Gastrocnemius medialis (tissue), 4 donors: ENCODE measurements around the gene RASA3. TPM values are rescaled to one million over a fixed set of nuclear protein-coding genes. Genes with fewer than 3 reads are reported as not detected.

Source experiments
- ATAC-seq, 2 donors: fragments of 150-250 bp; one replicate each; pipeline ENCODE4 v1.9.1; 2016
- DNase-seq, 2 donors: peaks; one replicate each; pipeline ENCODE4 v3.0.0-alpha.2; 2019
- H3K27ac ChIP-seq, 4 donors: fragments of 200-600 bp; sonication (generic); 1 replicate in 1 of 4; 2 replicates in 3 of 4; pipeline ENCODE4 v1.5.1; 2016 to 2018; ENCODE audit warnings: mild to moderate bottlenecking in 2 of 4, moderate library complexity in 1 of 4
- H3K27me3 ChIP-seq, 3 donors: fragments of 200-600 bp; sonication (generic) in 2 of 3; 1 replicate in 1 of 3; 2 replicates in 2 of 3; pipeline versions ENCODE4 v1.5.1 to v1.6.0; 2016 to 2019; ENCODE audit warnings: mild to moderate bottlenecking in 1 of 3, moderate library complexity in 1 of 3
- H3K36me3 ChIP-seq, 2 donors: fragments of 200-600 bp; sonication (generic) in 1 of 2; one replicate each; pipeline ENCODE4 v1.5.1; 2017 to 2018
- H3K4me1 ChIP-seq, 2 donors: fragments of 200-600 bp; sonication (generic) in 1 of 2; one replicate each; pipeline ENCODE4 v1.5.1; 2016 to 2017; ENCODE audit warnings: mild to moderate bottlenecking in 2 of 2
- H3K4me3 ChIP-seq, 4 donors: fragments of 200-600 bp; sonication (generic) in 3 of 4; 1 replicate in 1 of 4; 2 replicates in 3 of 4; pipeline ENCODE4 v1.5.1; 2016 to 2019; ENCODE audit warnings: mild to moderate bottlenecking in 2 of 4
- H3K9me3 ChIP-seq, 3 donors: fragments of 200-600 bp; sonication (generic) in 2 of 3; 1 replicate in 1 of 3; 2 replicates in 2 of 3; pipeline ENCODE4 v1.5.1; 2016 to 2019
- POLR2A ChIP-seq, 2 donors: fragments of 450-650 bp; IDR thresholded peaks; one replicate each; pipeline ENCODE4 v1.6.1; 2017; ENCODE audit warnings: antibody characterized with exemption in 2 of 2, mild to moderate bottlenecking in 2 of 2, moderate library complexity in 2 of 2
- in situ Hi-C, 4 donors: fragments of 200-750 bp; cut with MboI; loops; one replicate each; pipeline versions ENCODE4 v1.15.0 to v1.8.0; 2017; ENCODE audit warnings: low sequenced_read_pairs in 4 of 4
- intact Hi-C: fragments of 100-400 bp; cut with DNase I; formaldehyde crosslinking; loops from one replicate; pipeline ENCODE4 v1.15.1; 2023; ENCODE audit warnings: low total_unique reads
- total RNA-seq, 4 donors: library from RNA; depleted of rRNA; stranded (reverse); fragments of >200 nt; gene quantifications; one replicate each; pipeline versions ENCODE4 v1.1.0 to v1.2.3, GENCODE V29; 2016
- TF ChIP-seq, protein P1 (sequence below), 5 experiments: fragments of 450-650 bp in 3 of 5; fragments of 200-600 bp in 2 of 5; sonication (generic) in 2 of 5; IDR thresholded peaks in 4 of 5; conservative IDR thresholded peaks in 1 of 5; 1 replicate in 4 of 5; 2 replicates in 1 of 5; pipeline ENCODE4 v1.5.1; 2016 to 2019; ENCODE audit warnings: antibody characterized with exemption in 5 of 5, mild to moderate bottlenecking in 3 of 5, moderate library complexity in 3 of 5

Gene RASA3
- total RNA-seq, 4 donors from 2014 or later = 3.4 to 22.2 (median 10.8) TPM

DNA sequence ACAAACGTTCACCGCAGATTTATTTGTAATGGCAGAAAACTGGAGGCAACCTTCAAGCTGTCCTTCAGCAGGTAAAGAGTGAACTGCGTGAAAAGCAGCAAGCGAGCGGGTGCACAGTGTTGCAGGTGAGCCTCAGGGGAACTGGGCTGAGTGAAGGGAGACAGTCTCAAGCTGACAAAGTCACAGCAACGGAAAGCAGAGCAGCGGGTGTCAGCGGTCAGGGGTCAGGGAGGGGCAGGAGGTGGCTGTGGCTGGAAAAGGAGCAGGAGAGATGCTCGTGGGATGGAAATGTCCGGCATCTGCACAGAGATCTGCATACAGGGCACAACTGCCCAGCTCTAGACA, 8.5 kb upstream of the RASA3 start:
- intact Hi-C loops = no loop called here

DNA sequence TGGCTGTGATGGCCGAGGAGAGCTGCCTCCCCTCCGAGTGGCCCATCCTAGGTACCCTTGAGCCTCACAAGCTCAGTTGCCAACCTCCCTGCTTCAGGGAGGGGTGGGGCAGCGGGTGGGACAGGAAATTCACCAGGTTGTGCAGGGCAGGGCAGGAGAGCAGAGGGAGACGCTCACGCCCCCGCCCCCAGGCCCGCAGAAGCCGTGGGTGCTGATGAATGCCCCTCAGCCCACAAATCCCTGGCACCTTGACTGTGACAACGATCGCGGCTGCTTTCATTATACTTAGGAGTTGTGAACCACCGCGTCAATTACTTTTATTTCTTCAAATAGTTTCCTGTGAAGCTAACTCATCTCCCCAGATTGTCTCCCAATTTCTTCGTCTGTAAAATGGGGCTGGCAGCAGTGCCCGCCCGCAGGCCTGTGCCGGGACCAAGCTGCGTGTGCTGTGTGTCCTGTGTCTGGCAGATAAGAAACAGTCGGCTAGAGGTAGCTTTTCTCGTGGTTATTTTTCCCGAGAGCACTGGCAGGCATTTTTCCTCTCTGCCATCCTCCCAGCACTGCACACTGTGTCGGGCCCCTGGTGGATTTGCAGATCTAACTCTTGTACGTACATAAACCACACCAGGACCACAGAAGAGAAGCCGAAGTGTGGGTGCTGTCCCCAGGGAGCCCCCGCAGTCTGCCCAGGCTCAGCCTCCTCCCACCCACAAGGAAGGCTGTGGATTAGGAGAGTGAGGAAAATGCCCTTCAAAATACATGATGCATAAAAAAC, 7.9 kb upstream of the RASA3 start:
- TF ChIP-seq, protein P1, sequence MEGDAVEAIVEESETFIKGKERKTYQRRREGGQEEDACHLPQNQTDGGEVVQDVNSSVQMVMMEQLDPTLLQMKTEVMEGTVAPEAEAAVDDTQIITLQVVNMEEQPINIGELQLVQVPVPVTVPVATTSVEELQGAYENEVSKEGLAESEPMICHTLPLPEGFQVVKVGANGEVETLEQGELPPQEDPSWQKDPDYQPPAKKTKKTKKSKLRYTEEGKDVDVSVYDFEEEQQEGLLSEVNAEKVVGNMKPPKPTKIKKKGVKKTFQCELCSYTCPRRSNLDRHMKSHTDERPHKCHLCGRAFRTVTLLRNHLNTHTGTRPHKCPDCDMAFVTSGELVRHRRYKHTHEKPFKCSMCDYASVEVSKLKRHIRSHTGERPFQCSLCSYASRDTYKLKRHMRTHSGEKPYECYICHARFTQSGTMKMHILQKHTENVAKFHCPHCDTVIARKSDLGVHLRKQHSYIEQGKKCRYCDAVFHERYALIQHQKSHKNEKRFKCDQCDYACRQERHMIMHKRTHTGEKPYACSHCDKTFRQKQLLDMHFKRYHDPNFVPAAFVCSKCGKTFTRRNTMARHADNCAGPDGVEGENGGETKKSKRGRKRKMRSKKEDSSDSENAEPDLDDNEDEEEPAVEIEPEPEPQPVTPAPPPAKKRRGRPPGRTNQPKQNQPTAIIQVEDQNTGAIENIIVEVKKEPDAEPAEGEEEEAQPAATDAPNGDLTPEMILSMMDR (IDR thresholded peaks at IDR 0.05 in 4 of 5, conservative IDR thresholded peaks at IDR 0.05 in 1 of 5) = no peak
- no peak for TF ChIP-seq POLR2A (IDR thresholded peaks at IDR 0.05)
- in situ Hi-C loops (no loop called here), intact Hi-C loops (no loop called here)
- H3K27ac ChIP-seq = no peak overlapping the region
- no peak overlapping the region for H3K4me3 ChIP-seq
- DNase-seq (no peak), ATAC-seq (no peak)
- no peaks in the 10 kb centered on the region for H3K36me3 ChIP-seq
- H3K27me3 ChIP-seq = no peaks in the 10 kb centered on the region
- peaks cover 0 to 13% of the 10 kb centered on the region in 2 donors for H3K4me1 ChIP-seq
- no peaks in the 10 kb centered on the region for H3K9me3 ChIP-seq

More for the DNA sequence above, 8.5 kb upstream of the RASA3 start:
- Histone ChIP-seq H3K9me3 (no peaks in the 10 kb centered on the region), H3K4me1 (peaks cover 0 to 13% of the 10 kb centered on the region in 2 donors), H3K4me3 (no peak overlapping the region), H3K36me3 (no peaks in the 10 kb centered on the region), H3K27ac (no peak overlapping the region), H3K27me3 (no peaks in the 10 kb centered on the region)
- ATAC-seq = no peak
- no peak for DNase-seq
- TF ChIP-seq, protein P1 (IDR thresholded peaks at IDR 0.05 in 4 of 5, conservative IDR thresholded peaks at IDR 0.05 in 1 of 5) = no peak
- no peak for TF ChIP-seq POLR2A (IDR thresholded peaks at IDR 0.05)
- in situ Hi-C loops = no loop called here

DNA sequence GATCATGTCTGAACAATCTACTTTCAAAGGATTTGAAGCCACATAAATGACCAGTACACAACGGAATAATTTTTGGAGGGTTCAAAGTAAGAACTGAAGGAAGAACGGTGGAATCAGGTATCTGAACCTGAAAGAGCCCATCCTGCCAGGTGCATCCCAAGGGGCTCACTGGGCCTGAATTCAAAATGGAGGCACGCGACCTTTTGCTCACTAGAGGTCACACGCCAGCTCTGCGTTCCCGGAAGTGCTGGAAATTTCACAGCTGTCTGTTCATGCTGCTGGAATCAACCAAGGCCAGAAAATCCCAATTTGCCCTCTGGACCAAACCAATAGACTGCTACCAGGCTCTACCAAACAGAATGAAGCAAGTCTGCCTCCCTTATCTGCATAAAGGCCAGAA, 4.2 kb upstream of the RASA3 start:
- intact Hi-C loops = loop anchor here (10.0 kb wide), 1 partner anchor 302 kb away; no protein-coding TSS in a partner anchor

DNA sequence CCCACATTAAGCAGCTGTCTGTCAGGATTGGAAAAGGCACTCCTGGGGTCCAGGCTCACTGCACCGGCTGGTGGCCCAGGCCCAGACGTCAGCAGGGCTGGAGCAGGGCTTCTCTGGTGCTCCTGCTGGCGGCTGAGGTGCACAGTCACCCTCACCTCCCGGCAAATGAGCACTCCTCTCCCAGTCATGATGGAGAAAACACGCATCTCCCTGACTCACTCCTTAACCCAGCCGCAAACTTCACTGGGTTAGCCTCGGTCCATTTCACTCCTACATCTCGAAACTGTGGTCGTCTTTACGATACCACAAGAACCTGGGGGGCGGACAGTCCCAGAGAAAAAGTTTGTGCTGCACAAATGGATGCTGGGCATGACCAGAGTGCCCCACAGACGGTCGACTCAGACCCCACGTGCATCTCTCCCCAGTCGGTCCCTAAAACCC, 3.3 kb upstream of the RASA3 start:
- Histone ChIP-seq H3K27ac (no peak overlapping the region), H3K4me3 (no peak overlapping the region), H3K4me1 (peaks cover 1 to 7% of the 10 kb centered on the region in 2 donors), H3K36me3 (no peaks in the 10 kb centered on the region), H3K9me3 (no peaks in the 10 kb centered on the region), H3K27me3 (no peaks in the 10 kb centered on the region)
- intact Hi-C loops (loop anchor here (10.0 kb wide), 1 partner anchor 301 kb away; no protein-coding TSS in a partner anchor), in situ Hi-C loops (no loop called here)
- TF ChIP-seq, protein P1 (IDR thresholded peaks at IDR 0.05 in 4 of 5, conservative IDR thresholded peaks at IDR 0.05 in 1 of 5) = no peak
- no peak for TF ChIP-seq POLR2A (IDR thresholded peaks at IDR 0.05)
- ATAC-seq = no peak
- DNase-seq = no peak

More for the DNA sequence above, 4.2 kb upstream of the RASA3 start:
- no peak overlapping the region for H3K4me3 ChIP-seq
- DNase-seq (no peak), ATAC-seq (no peak)
- H3K4me1 ChIP-seq = peaks cover 0 to 6% of the 10 kb centered on the region in 2 donors
- H3K27ac ChIP-seq = no peak overlapping the region
- no peaks in the 10 kb centered on the region for H3K9me3 ChIP-seq
- H3K36me3 ChIP-seq = no peaks in the 10 kb centered on the region
- no peaks in the 10 kb centered on the region for H3K27me3 ChIP-seq
- TF ChIP-seq, protein P1 (IDR thresholded peaks at IDR 0.05 in 4 of 5, conservative IDR thresholded peaks at IDR 0.05 in 1 of 5) = no peak
- no peak for TF ChIP-seq POLR2A (IDR thresholded peaks at IDR 0.05)
- in situ Hi-C loops = no loop called here
